Skeletal muscle cell (primary cell): ENCODE results near the gene SDR39U1.

Experiments used
- DNase-seq: peaks from one replicate; pipeline ENCODE4 v3.0.0-alpha.2; 2010; ENCODE audit warnings: low read depth
- H3K4me3 ChIP-seq: 2 replicates; pipeline ENCODE4 v1.5.1; 2011; ENCODE audit warnings: low read depth, mild to moderate bottlenecking, control low read depth, low read length, moderate library complexity

The SDR39U1 gene

GRCh38 chr14:24430682-24431568 lies 11.7 kb downstream of the SDR39U1 start:
- peak overlapping the region; percentile 88 for H3K4me3 ChIP-seq
- DNase-seq = peak; percentile 50

GRCh38 chr14:24430143-24430681 lies 12.4 kb downstream of the SDR39U1 start:
- peak overlapping the region; percentile 88 for H3K4me3 ChIP-seq
- DNase-seq = peak; percentile 37

DNA sequence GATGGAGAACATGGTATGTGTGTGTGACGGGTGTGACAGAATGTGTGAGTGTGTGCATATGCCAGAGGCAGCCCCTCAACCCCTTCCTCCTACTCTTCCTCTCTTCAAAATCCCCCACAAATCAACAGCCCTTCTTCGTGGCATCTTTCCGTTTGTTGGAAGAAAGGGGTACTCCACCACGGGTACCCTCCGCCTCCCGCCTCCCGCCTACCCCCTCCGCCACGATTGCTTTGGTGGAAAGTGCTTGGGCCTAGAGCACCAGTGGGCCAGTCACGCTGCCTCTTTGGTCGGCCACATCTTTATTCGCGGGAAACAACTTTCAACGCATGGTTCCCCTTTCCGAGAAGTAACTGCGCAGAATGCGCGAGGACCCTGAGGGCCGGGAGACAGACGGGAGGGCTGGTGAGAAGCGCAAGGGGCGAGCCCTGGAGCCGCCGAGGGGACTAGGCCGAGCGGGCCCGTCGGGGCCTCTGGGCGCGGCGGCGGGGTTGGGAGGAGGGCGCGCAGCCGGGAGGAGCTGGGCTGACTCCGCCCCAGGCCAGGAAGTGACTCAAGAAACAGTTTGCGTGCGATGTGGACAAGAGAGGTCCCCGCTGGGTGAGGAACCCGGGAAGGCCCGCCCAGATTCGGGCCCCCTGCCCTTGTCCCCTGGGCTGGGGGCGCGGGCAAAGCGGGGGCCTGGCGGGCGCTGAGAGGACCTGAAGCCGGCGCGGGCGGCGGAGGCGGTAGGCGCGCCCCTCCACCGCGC lies 13.0 kb downstream of the SDR39U1 start, which contains the start of the genes CBLN3 and KHNYN:
Gene CBLN3 (minus strand): TSS at position 274 of the 748 bp plus-strand sequence. CDS start 614 bp downstream, outside the sequence.
Gene KHNYN (plus strand): TSS at position 560 of the 748 bp plus-strand sequence. CDS start 777 bp downstream, outside the sequence.
- DNase-seq = peak; percentile 81
- peak within 1 kb of the TSS; percentile 88 for H3K4me3 ChIP-seq

GRCh38 chr14:24428628-24429394 lies 13.8 kb downstream of the SDR39U1 start:
- no peak overlapping the region for H3K4me3 ChIP-seq
- DNase-seq = no peak

- DNase-seq = no peak
- no peak overlapping the region for H3K4me3 ChIP-seq
Observed at GRCh38 chr14:24427537-24428508, 14.8 kb downstream of the SDR39U1 start.

- no peak overlapping the region for H3K4me3 ChIP-seq
- no peak for DNase-seq
Observed at GRCh38 chr14:24426912-24427536, 15.6 kb downstream of the SDR39U1 start.

DNA sequence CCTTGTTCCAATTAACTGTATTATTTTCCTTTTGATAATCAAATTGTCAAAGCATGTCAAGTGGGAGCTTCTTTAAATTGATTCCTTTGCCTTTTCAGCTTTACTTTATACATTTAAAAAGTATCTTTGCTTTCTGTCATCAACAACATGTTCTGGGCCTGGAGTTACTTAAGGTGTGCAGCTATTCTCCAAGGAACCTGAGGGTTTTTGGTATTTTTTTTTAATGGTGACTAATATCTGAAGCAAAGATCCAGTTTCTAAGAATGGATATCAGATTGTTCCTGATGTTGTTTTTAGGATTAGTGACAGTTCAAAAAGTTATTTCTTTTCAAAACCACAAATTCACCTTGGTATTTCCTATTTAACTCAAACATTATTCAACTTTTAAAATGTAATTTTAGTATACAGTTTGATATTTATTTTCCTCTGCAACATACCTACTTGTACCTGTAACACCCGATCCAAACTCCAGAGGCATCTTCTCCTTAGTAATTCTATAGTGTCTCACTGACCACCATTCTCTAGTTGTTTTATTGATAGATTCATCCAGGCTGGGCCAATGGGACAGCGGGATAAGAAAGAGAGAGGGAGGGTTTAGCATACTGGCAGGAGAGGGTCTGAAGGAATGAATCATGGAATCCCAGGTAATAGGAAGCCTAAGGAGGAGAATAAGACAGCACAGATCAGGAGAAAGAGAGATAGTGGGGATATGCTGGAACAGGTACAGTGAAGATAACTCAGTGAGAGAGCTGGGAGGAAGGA lies 16.2 kb downstream of the SDR39U1 start:
- H3K4me3 ChIP-seq = no peak overlapping the region
- no peak for DNase-seq

GRCh38 chr14:24425704-24426103 lies 16.9 kb downstream of the SDR39U1 start:
- DNase-seq = peak; percentile 67
- no peak overlapping the region for H3K4me3 ChIP-seq

DNA sequence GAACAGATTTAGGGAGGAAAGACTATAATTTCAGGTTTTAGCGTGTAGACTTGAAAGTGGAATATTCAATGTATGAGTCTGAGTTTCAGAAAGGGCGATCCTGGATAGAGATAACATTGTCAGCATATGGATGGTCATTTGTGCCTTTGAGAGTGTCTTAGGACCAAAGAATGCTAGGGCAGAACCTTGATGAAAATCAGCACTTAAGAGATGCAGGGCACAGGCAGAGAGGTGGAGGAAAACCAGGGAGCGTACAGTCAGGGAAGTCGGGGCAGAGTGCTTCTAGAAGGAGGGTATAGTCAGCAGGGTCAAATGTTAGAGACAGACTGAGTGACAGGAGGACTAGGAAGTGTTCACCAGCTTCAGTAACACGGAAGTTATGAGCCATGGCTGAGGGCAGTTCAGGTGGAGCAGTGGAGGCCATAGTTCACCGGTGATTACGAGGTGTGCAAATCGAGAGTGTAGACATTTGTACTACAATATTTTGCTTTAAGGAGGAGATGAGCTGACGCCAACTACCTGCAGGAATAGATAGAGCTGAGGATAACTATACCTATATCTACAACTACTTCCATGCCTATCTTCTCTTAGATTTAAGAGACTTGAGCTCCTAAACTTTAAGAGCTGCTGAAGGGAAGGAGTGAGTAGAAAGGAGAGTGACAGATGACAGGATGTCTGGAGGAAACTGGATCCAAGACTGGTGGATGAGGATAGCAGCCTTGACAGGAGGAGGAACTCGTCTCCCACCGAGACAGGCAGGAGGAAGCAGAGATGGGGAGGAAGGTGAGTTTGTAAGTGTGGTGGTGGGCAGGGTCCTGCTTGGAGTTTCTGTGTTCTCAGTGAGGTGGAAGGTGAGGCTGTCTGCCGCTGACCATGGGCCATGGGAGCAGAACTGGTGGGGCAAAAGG lies 19.6 kb downstream of the SDR39U1 start:
- DNase-seq = no peak
- H3K4me3 ChIP-seq = no peak overlapping the region

GRCh38 chr14:24422261-24422660 lies 20.3 kb downstream of the SDR39U1 start:
- no peak for DNase-seq
- no peak overlapping the region for H3K4me3 ChIP-seq

- no peak overlapping the region for H3K4me3 ChIP-seq
- no peak for DNase-seq
Observed at GRCh38 chr14:24418492-24418873, 24.1 kb downstream of the SDR39U1 start.

DNA sequence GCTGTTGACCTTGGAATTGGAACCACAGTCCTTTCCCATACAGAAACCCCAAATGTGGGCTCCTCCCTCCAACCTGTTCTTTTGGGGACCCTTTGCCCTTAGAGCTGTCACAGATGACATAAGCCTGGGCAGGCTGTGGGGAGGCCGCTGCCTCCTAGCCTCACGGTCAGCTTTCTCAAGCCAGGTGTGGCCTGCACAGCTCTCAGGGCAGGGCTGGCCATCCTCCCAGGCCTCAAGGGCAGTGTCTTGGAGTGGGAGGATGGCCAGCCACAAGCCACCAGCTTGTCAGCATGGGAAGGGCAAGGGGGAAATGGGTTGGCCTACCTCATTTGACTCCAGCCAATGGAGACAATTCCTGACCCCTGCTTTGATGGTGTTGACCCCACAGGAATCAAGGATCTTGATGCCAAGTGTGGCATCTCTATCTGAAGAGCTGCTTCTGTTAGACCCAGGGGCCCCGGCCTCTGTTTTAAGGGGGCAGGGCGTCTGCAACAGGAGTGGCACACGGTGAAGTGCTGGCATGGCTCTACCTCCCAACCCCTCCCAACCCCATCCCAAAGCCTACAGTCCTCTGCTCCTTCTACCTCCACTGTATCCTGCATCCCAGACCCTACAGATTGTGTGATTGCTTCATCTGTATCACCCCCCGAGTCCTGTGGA lies 24.6 kb downstream of the SDR39U1 start:
- no peak overlapping the region for H3K4me3 ChIP-seq
- DNase-seq = no peak

DNA sequence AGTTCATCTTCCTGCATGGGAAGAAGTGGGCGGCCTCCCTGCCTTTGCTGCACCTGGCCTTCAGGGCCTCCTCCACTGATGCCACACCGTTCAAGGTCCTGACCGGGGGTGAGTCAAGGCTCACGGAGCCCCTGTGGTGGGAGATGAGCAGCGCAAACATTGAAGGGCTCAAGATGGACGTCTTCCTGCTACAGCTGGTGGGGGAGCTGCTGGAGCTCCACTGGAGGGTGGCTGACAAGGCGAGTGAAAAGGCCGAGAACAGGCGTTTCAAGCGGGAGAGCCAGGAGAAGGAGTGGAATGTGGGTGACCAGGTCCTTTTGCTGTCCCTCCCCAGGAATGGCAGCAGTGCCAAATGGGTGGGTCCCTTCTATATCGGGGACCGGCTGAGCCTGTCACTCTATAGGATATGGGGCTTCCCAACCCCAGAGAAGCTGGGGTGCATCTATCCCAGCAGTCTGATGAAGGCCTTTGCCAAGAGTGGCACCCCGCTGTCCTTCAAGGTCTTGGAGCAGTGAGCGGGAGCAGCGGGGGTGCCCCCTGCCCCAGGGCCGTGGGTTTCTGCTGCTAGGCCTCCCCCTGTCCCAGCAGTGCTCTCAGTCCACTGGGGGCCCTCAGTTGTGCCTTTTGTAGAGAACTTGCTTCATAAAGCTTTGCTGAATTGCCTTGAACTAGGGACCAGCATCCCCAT lies 25.5 kb downstream of the SDR39U1 start:
- no peak for DNase-seq

DNA sequence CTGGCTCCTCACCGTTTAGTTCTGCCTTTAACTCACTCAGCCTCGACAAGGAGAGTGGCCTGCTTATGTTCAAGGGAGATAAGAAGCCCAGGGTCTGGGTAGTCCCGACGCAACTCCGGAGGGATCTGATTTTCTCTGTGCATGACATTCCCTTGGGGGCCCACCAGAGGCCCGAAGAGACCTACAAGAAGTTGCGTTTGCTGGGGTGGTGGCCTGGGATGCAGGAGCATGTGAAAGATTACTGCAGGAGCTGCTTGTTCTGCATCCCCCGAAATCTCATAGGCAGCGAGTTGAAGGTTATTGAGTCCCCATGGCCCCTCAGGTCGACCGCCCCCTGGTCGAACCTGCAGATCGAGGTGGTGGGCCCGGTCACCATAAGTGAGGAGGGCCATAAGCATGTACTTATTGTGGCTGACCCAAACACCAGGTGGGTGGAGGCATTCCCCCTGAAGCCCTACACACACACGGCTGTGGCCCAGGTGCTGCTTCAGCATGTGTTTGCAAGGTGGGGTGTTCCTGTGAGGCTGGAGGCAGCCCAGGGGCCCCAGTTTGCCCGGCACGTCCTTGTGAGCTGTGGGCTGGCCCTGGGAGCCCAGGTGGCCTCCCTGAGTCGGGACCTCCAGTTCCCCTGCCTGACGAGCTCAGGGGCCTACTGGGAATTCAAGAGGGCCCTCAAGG lies 26.2 kb downstream of the SDR39U1 start:
- no peak overlapping the region for H3K4me3 ChIP-seq
- DNase-seq = no peak

More for the DNA sequence above, 25.5 kb downstream of the SDR39U1 start:
- no peak overlapping the region for H3K4me3 ChIP-seq
